ENCODE data around the gene SMARCAL1.

GRCh38 chr2:216498379-216499352 lies 86.4 kb downstream of the SMARCAL1 start, which contains the start of gene RPL37A:
- peak; percentile 100 for TF ChIP-seq TAF1 (IDR thresholded peaks at IDR 0.05; ENCODE audit: borderline replicate concordance, insufficient read depth, low read length)
- no peak for TF ChIP-seq SIN3A (IDR thresholded peaks at IDR 0.05; ENCODE audit: borderline replicate concordance, insufficient read depth, low read length)
- TF ChIP-seq POLR2AphosphoS5 (IDR thresholded peaks at IDR 0.05; ENCODE audit: low read depth, low read length): peak; percentile 100

Measured in PFSK-1 (cell line).